H1 (cell line): ENCODE measurements around the gene TSPAN16. TPM values are rescaled to one million over a fixed set of nuclear protein-coding genes. Genes with fewer than 3 reads are reported as not detected.

Source experiments
- CTCF ChIA-PET: fragments of 300-600 bp; sonication (Branson Sonifier 250); formaldehyde crosslinking; loops from one replicate; lab custom pipeline; 2021; ENCODE audit not compliant: partially characterized antibody; lab: Charles Lee
- POLR2A ChIA-PET: fragments of 300-600 bp; sonication (Branson Sonifier 250); formaldehyde crosslinking; loops from one replicate; lab custom pipeline; 2021; ENCODE audit warnings: inconsistent platforms; ENCODE audit not compliant: partially characterized antibody; lab: Charles Lee
- DNase-seq, 2 experiments: peaks; one replicate each; pipeline versions ENCODE4 v3.0.0 to v3.0.0-alpha.2; 2010 to 2022; ENCODE audit warnings: low spot score in 2 of 2, low read depth in 1 of 2, mixed read lengths in 1 of 2
- FAIRE-seq: peaks from 2 replicates; lab custom pipeline; 2011; peaks lifted over from hg19 to GRCh38; lab: Jason Lieb, UNC
- H2AFZ ChIP-seq: 2 replicates; pipeline ENCODE4 v1.8.1; 2012; ENCODE audit warnings: low read length, inconsistent platforms
- H2AK5ac ChIP-seq: 2 replicates; pipeline ENCODE4 v1.6.1; 2013; ENCODE audit warnings: low read depth, low read length
- H2BK120ac ChIP-seq: replicated peaks from 2 replicates; pipeline ENCODE3; 2013; ENCODE audit warnings: low read depth, low read length, inconsistent platforms
- H2BK12ac ChIP-seq: 2 replicates; pipeline ENCODE4 v1.6.1; 2013; ENCODE audit warnings: low read depth, low read length
- H2BK15ac ChIP-seq: 2 replicates; pipeline ENCODE4 v1.6.1; 2013; ENCODE audit warnings: low read length
- H2BK20ac ChIP-seq: 2 replicates; pipeline ENCODE4 v1.6.1; 2013; ENCODE audit warnings: low read length
- H2BK5ac ChIP-seq: 2 replicates; pipeline ENCODE4 v1.6.1; 2013; ENCODE audit warnings: low read depth, low read length
- H3K14ac ChIP-seq: 2 replicates; pipeline ENCODE4 v1.6.1; 2013; ENCODE audit warnings: inconsistent platforms; ENCODE audit not compliant: insufficient read length
- H3K18ac ChIP-seq: 2 replicates; pipeline ENCODE4 v1.6.1; 2013; ENCODE audit warnings: low read length; ENCODE audit errors: extremely low read depth
- H3K23ac ChIP-seq: 2 replicates; pipeline ENCODE4 v1.6.1; 2013; ENCODE audit warnings: inconsistent platforms; ENCODE audit not compliant: insufficient read length
- H3K23me2 ChIP-seq: 2 replicates; pipeline ENCODE4 v1.6.1; 2013; ENCODE audit warnings: low read depth, low read length
- H3K27ac ChIP-seq: 2 replicates; pipeline ENCODE4 v1.6.1; 2011; ENCODE audit warnings: low read depth, low read length, inconsistent platforms
- H3K27me3 ChIP-seq, 4 experiments: replicated peaks in 1 of 4; 1 replicate in 1 of 4; 2 replicates in 3 of 4; pipeline versions ENCODE4 v1.6.1 to v1.8.1; 2011 to 2013; ENCODE audit warnings: low read length in 3 of 4, mild to moderate bottlenecking in 3 of 4, inconsistent platforms in 2 of 4, mixed read lengths in 2 of 4, moderate library complexity in 1 of 4; ENCODE audit not compliant: control insufficient read depth in 3 of 4, insufficient read depth in 3 of 4; ENCODE audit errors: extremely low read depth in 1 of 4
- H3K36me3 ChIP-seq, 4 experiments: 2 replicates each; pipeline versions ENCODE4 v1.6.1 to v1.8.1; 2011 to 2013; ENCODE audit warnings: mild to moderate bottlenecking in 4 of 4, low read length in 3 of 4, moderate library complexity in 2 of 4, control low read depth in 1 of 4, inconsistent platforms in 1 of 4; ENCODE audit not compliant: insufficient read depth in 4 of 4, control insufficient read depth in 2 of 4
- H3K4ac ChIP-seq: replicated peaks from 2 replicates; pipeline ENCODE3; 2013; ENCODE audit warnings: low read length, low read depth, mixed read lengths, inconsistent platforms; ENCODE audit not compliant: insufficient read length
- H3K4me1 ChIP-seq, 4 experiments: replicated peaks in 1 of 4; 1 replicate in 1 of 4; 2 replicates in 3 of 4; pipeline versions ENCODE4 v1.6.1 to v1.8.1; 2011 to 2013; ENCODE audit warnings: low read length in 3 of 4, inconsistent platforms in 2 of 4, mixed read lengths in 1 of 4; ENCODE audit not compliant: insufficient read depth in 4 of 4, control insufficient read depth in 3 of 4
- H3K4me2 ChIP-seq, 2 experiments: 2 replicates each; pipeline versions ENCODE4 v1.6.1 to v1.8.1; 2011 to 2013; ENCODE audit warnings: low read depth in 2 of 2, low read length in 2 of 2, control low read depth in 1 of 2, inconsistent platforms in 1 of 2, mild to moderate bottlenecking in 1 of 2; ENCODE audit not compliant: insufficient read depth in 1 of 2
- H3K4me3 ChIP-seq, 4 experiments: fragments of 200-600, 300-600 bp in 1 of 4; sonication (generic), shearing (Covaris generic), sonication (Bioruptor Twin) in 1 of 4; 2 replicates each; pipeline versions ENCODE4 v1.5.1 to v1.8.1; 2011 to 2016; ENCODE audit warnings: low read length in 4 of 4, low read depth in 3 of 4, control low read depth in 2 of 4, inconsistent platforms in 2 of 4, mild to moderate bottlenecking in 2 of 4, mixed read lengths in 1 of 4, moderate library complexity in 1 of 4; ENCODE audit not compliant: insufficient read depth in 2 of 4; ENCODE audit errors: extremely low read depth in 1 of 4
- H3K56ac ChIP-seq: replicated peaks from 2 replicates; pipeline ENCODE3; 2013; ENCODE audit warnings: low read depth, mild to moderate bottlenecking, mixed read lengths, low read length, inconsistent platforms; ENCODE audit not compliant: insufficient read length
- H3K79me1 ChIP-seq: 2 replicates; pipeline ENCODE4 v1.6.1; 2013; ENCODE audit warnings: low read depth, low read length, control low read depth
- H3K79me2 ChIP-seq, 2 experiments: 2 replicates each; pipeline versions ENCODE4 v1.6.1 to v1.8.1; 2012 to 2013; ENCODE audit warnings: low read length in 2 of 2, mild to moderate bottlenecking in 2 of 2, inconsistent platforms in 1 of 2; ENCODE audit not compliant: insufficient read depth in 2 of 2, control insufficient read depth in 1 of 2
- H3K9ac ChIP-seq, 4 experiments: replicated peaks in 1 of 4; 1 replicate in 1 of 4; 2 replicates in 3 of 4; pipeline versions ENCODE4 v1.6.1 to v1.8.1; 2011 to 2013; ENCODE audit warnings: low read depth in 3 of 4, low read length in 3 of 4, control low read depth in 2 of 4, mild to moderate bottlenecking in 2 of 4, moderate library complexity in 2 of 4, inconsistent platforms in 1 of 4; ENCODE audit errors: extremely low read depth in 1 of 4
- H3K9me3 ChIP-seq, 2 experiments: 2 replicates each; pipeline versions ENCODE4 v1.6.1 to v1.8.1; 2012 to 2013; ENCODE audit warnings: mild to moderate bottlenecking in 2 of 2, moderate library complexity in 2 of 2, control low read depth in 1 of 2, inconsistent platforms in 1 of 2, low read depth in 1 of 2, low read length in 1 of 2, mixed read lengths in 1 of 2; ENCODE audit not compliant: insufficient read depth in 2 of 2
- H4K20me1 ChIP-seq, 2 experiments: replicated peaks in 1 of 2; 2 replicates each; pipeline versions ENCODE3 to v1.8.1; 2011 to 2013; ENCODE audit warnings: inconsistent platforms in 2 of 2, low read length in 2 of 2, mild to moderate bottlenecking in 1 of 2; ENCODE audit not compliant: insufficient read depth in 2 of 2, control insufficient read depth in 1 of 2
- H4K5ac ChIP-seq: 2 replicates; pipeline ENCODE4 v1.6.1; 2013; ENCODE audit warnings: low read length, low read depth, mixed read lengths, inconsistent platforms; ENCODE audit not compliant: insufficient read length
- H4K8ac ChIP-seq: 2 replicates; pipeline ENCODE4 v1.8.0; 2013; ENCODE audit warnings: mild to moderate bottlenecking, moderate library complexity, low read length, inconsistent platforms; ENCODE audit not compliant: insufficient read depth; ENCODE audit errors: extremely low read depth
- H4K91ac ChIP-seq: replicated peaks from 2 replicates; pipeline ENCODE3; 2013; ENCODE audit warnings: low read length, mixed read lengths, inconsistent platforms; ENCODE audit not compliant: insufficient read length
- YY1 ChIP-seq: IDR thresholded peaks from 2 replicates; pipeline ENCODE4 v1.6.1; 2011; ENCODE audit warnings: low read depth, mild to moderate bottlenecking, low read length
- WGBS, 2 experiments: shearing (Covaris generic) in 1 of 2; methylation state at CpG; one replicate each; pipeline versions ENCODE4 v1.1.6 to v1.1.7; 2013 to 2015; ENCODE audit warnings: low lambda C conversion rate in 2 of 2, mixed read lengths in 2 of 2, inconsistent platforms in 1 of 2, low coverage in 1 of 2, missing lambda C conversion rate in 1 of 2; ENCODE audit not compliant: insufficient replicate concordance in 2 of 2, insufficient coverage in 1 of 2, insufficient read length in 1 of 2; ENCODE audit errors: extremely low coverage in 1 of 2, missing lambda C conversion rate in 1 of 2; 5-methylcytosine and 5-hydroxymethylcytosine counted together
- polyA plus RNA-seq, 7 experiments: library from polyadenylated mRNA; depleted of rRNA in 3 of 7; stranded (reverse) in 5 of 7; unstranded in 2 of 7; fragments of >200 nt in 5 of 7; fragments of 200-250 nt in 2 of 7; gene quantifications; 1 replicate in 5 of 7; 2 replicates in 1 of 7; 4 replicates in 1 of 7; pipeline versions ENCODE4 v1.2.1 to v1.2.3, GENCODE V29; 2011 to 2013; ENCODE audit warnings: missing spikeins in 2 of 7, mixed read lengths in 2 of 7
- total RNA-seq: library from RNA; stranded (reverse); fragmentation: NEBNext Ultra II Directional; extraction: Animal tissue kit (Norgen Biotek cat#: 25700); gene quantifications from 2 replicates; pipeline ENCODE4 v1.2.1, GENCODE V29; 2021

TSPAN16 gene
- total and polyA plus RNA-seq, 2 of the 8 experiments (the other 6 are each of a cell fraction or from before 2014, with no cell fraction given), result not detected

- H3K79me1 ChIP-seq, result no peaks in the 10 kb centered on the region
- H2BK12ac ChIP-seq, result no peak overlapping the region
- peaks cover 2 to 5% of the 10 kb centered on the region in 2 experiments for H4K20me1 ChIP-seq
- no peak overlapping the region for H2BK20ac ChIP-seq
- no peak overlapping the region for H3K9ac ChIP-seq
- no peaks in the 10 kb centered on the region for H3K79me2 ChIP-seq
- H3K56ac ChIP-seq, result no peak overlapping the region
- H3K23me2 ChIP-seq, result peaks cover 11% of the 10 kb centered on the region; the same call in 1 of the 2 replicates
- no peak overlapping the region for H3K27ac ChIP-seq
- H3K18ac ChIP-seq, result no peak overlapping the region
- H2BK15ac ChIP-seq, result no peak overlapping the region
- no peak for DNase-seq
- no peak overlapping the region for H2AK5ac ChIP-seq
- H3K9me3 ChIP-seq, result no peaks in the 10 kb centered on the region
- peaks cover 0 to 4% (median 1%) of the 10 kb centered on the region in 4 experiments; a peak in 4 of 7 replicates for H3K4me1 ChIP-seq
- H4K5ac ChIP-seq, result no peak overlapping the region
- no peak overlapping the region for H4K8ac ChIP-seq
- H2BK5ac ChIP-seq, result no peak overlapping the region
- H3K4me2 ChIP-seq, result peak overlapping the region in 1 of 2 experiments; percentile 54; a peak in 1 of 4 replicates
- H2AFZ ChIP-seq, result no peak overlapping the region
- H3K14ac ChIP-seq, result no peak overlapping the region
- no peak overlapping the region for H3K4me3 ChIP-seq
- H3K36me3 ChIP-seq, result peaks cover 0 to 5% (median 2%) of the 10 kb centered on the region in 4 experiments; a peak in 3 of 8 replicates
- H3K27me3 ChIP-seq, result no peaks in the 10 kb centered on the region; a peak in 2 of 7 replicates
- CTCF ChIA-PET, result interaction anchor here (1.0 to 2.8 kb wide), 7 partner anchors 16 to 82 kb away, joined by 3 to 9 read pairs (median 4); partner anchors contain the start of gene TSPAN16
- 92% methylated on average over 7 of the region's 7 CpGs; no CpG with 5 or more reads in 1 of the 2 experiments for WGBS, 2 experiments
- no peak for FAIRE-seq
- H2BK120ac ChIP-seq, result no peak overlapping the region
- no peak overlapping the region for H3K4ac ChIP-seq
- POLR2A ChIA-PET, result interaction anchor here (0.8 to 2.8 kb wide), 5 partner anchors 11 to 86 kb away, joined by 3 to 13 read pairs (median 3); partner anchors contain the start of genes DOCK6 and EPOR
- H4K91ac ChIP-seq, result no peak overlapping the region
- no peak overlapping the region for H3K23ac ChIP-seq
- TF ChIP-seq YY1, result no peak
Observed at GRCh38 chr19:11338121-11338520, 42.2 kb downstream of the TSPAN16 start.
